Colonic mucosa (tissue), 4 donors: Measurements from ENCODE around the gene TPD52L2. TPM values are rescaled to one million over a fixed set of nuclear protein-coding genes. Genes with fewer than 3 reads are reported as not detected.
"Not testable (repeated sequence)": the region's sequence is repeated elsewhere in the genome, so short reads cannot be mapped to it uniquely, and the experiment has no call there.

ENCODE experiments used
- DNase-seq: peaks from one replicate; pipeline ENCODE4 v3.0.0-alpha.2; 2020
- H3K27ac ChIP-seq: fragments of 200-600 bp; one replicate; pipeline ENCODE4 v1.8.0; 2021
- H3K27me3 ChIP-seq: fragments of 200-600 bp; one replicate; pipeline ENCODE4 v1.8.0; 2021
- H3K36me3 ChIP-seq: fragments of 200-600 bp; one replicate; pipeline ENCODE4 v1.8.0; 2021
- H3K4me1 ChIP-seq: fragments of 200-600 bp; one replicate; pipeline ENCODE4 v1.8.0; 2021; ENCODE audit warnings: mild to moderate bottlenecking
- H3K4me3 ChIP-seq: fragments of 200-600 bp; one replicate; pipeline ENCODE4 v1.8.0; 2021
- H3K9ac ChIP-seq, 2 donors: one replicate each; pipeline ENCODE4 v1.7.0; 2013; ENCODE audit warnings: control low read depth in 2 of 2, low read depth in 2 of 2, low read length in 2 of 2
- H3K9me3 ChIP-seq: fragments of 200-600 bp; one replicate; pipeline ENCODE4 v1.8.0; 2021
- CTCF ChIP-seq: fragments of 200-600 bp; IDR thresholded peaks from one replicate; pipeline ENCODE4 v1.8.0; 2022; ENCODE audit warnings: antibody characterized with exemption, mild to moderate bottlenecking
- intact Hi-C: fragments of 100-400 bp; cut with DNase I; formaldehyde crosslinking; loops from one replicate; pipeline ENCODE4 v1.14.1; 2022
- total RNA-seq, 2 donors: library from RNA; stranded (reverse); fragmentation: NEBNext Ultra II Directional in 1 of 2; extraction: Animal tissue kit (Norgen Biotek cat#: 25700) in 1 of 2; gene quantifications; one replicate each; pipeline ENCODE4 v1.2.1, GENCODE V29; 2021
- donor health status: healthy.
- donor health status: DM: no; HTN: no; CAD: no.
- donor health status: DM: no; HTN: no; CAD: no.

TPD52L2 gene
- total RNA-seq, 2 donors from 2014 or later = 54.0 to 66.1 TPM

GRCh38 chr20:63878899-63879663, 14.0 kb downstream of the TPD52L2 start:
- no peak overlapping the region for H3K27ac ChIP-seq
- H3K9ac ChIP-seq = no peak overlapping the region
- H3K36me3 ChIP-seq = peaks cover 18% of the 10 kb centered on the region
- H3K27me3 ChIP-seq = no peaks in the 10 kb centered on the region
- H3K9me3 ChIP-seq = no peaks in the 10 kb centered on the region
- intact Hi-C loops = no loop called here
- DNase-seq = no peak
- H3K4me1 ChIP-seq = no peaks in the 10 kb centered on the region
- H3K4me3 ChIP-seq = no peak overlapping the region
- no peak for TF ChIP-seq CTCF

GRCh38 chr20:63880901-63881300, 15.8 kb downstream of the TPD52L2 start:
- H3K4me3 ChIP-seq, DNase-seq, H3K9ac ChIP-seq, intact Hi-C loops, H3K27me3 ChIP-seq, H3K4me1 ChIP-seq, H3K27ac ChIP-seq, H3K9me3 ChIP-seq, H3K36me3 ChIP-seq: not testable (repeated sequence)

- Histone ChIP-seq H3K9me3 (no peaks in the 10 kb centered on the region), H3K27me3 (no peaks in the 10 kb centered on the region), H3K4me3 (no peak overlapping the region), H3K9ac (no peak overlapping the region), H3K4me1 (no peaks in the 10 kb centered on the region), H3K27ac (no peak overlapping the region), H3K36me3 (peaks cover 6% of the 10 kb centered on the region)
- TF ChIP-seq CTCF = no peak
- intact Hi-C loops = no loop called here
- DNase-seq = no peak
Measured at GRCh38 chr20:63881451-63882226, 16.6 kb downstream of the TPD52L2 start.

- Histone ChIP-seq H3K9me3 (no peaks in the 10 kb centered on the region), H3K9ac (no peak overlapping the region), H3K27me3 (no peaks in the 10 kb centered on the region), H3K4me3 (no peak overlapping the region), H3K27ac (no peak overlapping the region), H3K4me1 (no peaks in the 10 kb centered on the region), H3K36me3 (peaks cover 6% of the 10 kb centered on the region)
- DNase-seq = no peak
- no peak for TF ChIP-seq CTCF
- intact Hi-C loops = no loop called here
Measured at GRCh38 chr20:63882257-63883200, 17.5 kb downstream of the TPD52L2 start.

GRCh38 chr20:63883201-63883593, 18.1 kb downstream of the TPD52L2 start:
- Histone ChIP-seq H3K4me3 (no peak overlapping the region), H3K9ac (no peak overlapping the region), H3K27ac (no peak overlapping the region), H3K4me1 (no peaks in the 10 kb centered on the region), H3K9me3 (no peaks in the 10 kb centered on the region), H3K27me3 (no peaks in the 10 kb centered on the region), H3K36me3 (peaks cover 6% of the 10 kb centered on the region)
- intact Hi-C loops = no loop called here
- DNase-seq = no peak
- TF ChIP-seq CTCF = no peak
